Stimulated activated CD8-positive, alpha-beta memory T cell treated with anti-CD3 and anti-CD28 coated beads, Interleukin-2, amount 100 ng/mL, for 48 hours (primary cell): ENCODE measurements around the gene NEDD4.
"Not testable (repeated sequence)": the region's sequence is repeated elsewhere in the genome, so short reads cannot be mapped to it uniquely, and the experiment has no call there.

Experiments used
- DNase-seq, 2 donors: peaks; one replicate each; pipeline ENCODE4 v3.0.0-alpha.2; 2020; ENCODE audit warnings: low read depth in 2 of 2

NEDD4 gene

DNA sequence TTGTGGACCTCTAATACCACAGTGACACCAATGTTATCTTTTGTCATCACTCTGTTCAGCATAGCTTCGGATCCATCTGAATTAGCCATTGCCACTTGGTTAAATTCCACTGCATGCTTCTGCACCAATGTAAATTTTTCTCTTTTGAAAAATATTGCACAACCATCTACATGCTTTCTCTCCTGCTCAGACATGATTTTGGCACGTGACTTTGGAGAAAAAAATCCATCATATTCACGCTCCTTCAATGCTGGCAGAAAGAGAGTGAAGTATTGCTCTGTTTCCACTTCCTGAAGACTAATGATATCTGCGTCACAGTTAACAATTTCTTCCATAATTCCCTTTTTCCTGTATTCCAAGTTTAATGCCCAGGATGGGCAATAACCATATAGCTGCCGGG, 13.0 kb upstream of the NEDD4 start:
- DNase-seq: not testable (repeated sequence)

DNA sequence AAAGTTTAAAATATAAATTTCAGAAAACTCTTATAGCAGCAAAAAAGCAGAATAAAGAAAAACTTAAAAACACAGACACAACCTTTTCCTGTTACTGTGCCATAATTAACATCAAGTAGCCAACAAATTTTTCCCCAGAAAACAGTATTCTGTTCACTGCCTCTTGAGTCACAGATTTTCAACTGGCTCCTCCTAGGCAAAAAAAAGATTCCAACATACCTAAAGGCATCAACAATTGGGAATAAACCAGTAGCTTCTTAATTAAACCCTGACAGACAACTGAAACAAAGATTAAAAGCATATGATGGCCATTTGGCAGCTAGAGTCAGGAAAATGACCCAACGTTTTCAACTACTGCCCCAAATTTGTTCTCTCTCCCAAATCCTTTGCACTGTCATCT, 10.9 kb upstream of the NEDD4 start:
- DNase-seq: not testable (repeated sequence)

DNA sequence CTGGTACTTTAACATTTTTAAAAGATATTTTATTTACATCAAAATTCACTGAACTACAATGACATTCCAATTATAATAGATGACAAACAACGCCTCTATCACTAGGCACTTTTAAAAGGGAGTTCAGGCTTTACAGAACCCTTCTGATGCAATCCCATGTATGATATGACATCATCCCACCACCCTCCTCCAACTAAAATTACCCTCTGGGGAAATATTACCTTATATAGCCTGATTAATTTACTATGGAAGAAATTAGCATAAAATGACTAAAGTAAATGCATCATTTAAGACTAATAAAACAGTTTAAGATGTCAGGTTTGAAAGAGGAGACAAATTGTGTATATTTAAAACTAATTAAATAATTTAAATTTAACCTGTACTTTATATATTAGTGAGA, 10.4 kb upstream of the NEDD4 start:
- DNase-seq: not testable (repeated sequence)

DNA sequence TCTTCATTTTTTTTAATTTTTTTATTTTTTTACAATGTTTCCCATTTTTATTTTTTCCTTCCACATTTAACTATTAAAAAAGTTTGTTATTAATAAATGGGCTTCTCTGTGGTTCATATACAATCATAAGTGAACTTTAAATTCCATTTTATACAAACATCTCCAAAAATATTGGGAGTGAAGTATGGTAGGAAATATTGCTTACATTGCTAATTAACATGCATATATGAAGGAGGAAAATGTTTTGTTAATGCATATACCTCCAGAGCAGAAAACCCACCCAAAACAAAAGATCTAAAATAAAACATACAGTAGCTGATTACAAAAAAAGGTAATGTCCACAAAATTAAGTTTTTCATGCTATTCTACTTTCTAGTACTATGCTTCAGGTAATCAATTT, 9.9 kb upstream of the NEDD4 start:
- not testable (repeated sequence) for DNase-seq

DNA sequence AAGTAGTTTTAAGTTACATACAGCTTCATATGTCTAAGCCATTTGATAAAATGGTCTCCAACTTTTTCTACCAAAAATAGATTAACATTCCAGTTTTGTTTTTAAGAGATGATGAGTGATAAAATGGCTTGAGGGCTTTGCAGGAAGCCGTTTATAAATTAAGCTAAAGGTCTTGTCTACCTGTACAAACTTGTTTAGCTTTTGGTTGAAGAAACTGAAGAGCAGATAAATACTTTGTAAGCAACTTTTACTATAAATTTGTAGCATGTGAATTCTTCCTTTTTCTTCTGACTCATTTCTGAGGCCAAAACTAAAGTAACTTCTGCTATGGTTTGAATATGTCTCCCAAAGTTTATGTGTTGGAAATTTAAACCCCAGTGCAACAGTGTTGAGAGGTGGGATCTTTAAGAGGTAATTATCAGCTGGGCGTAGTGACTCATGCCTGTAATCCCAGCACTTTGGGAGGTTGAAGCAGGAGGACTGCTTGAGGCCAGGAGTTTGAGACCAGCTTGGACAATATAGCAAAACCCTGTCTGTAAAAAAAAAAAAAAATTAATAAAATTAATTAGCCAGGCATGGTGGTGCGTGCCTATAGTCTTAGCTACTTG, 8.2 kb upstream of the NEDD4 start:
- no peak for DNase-seq

DNA sequence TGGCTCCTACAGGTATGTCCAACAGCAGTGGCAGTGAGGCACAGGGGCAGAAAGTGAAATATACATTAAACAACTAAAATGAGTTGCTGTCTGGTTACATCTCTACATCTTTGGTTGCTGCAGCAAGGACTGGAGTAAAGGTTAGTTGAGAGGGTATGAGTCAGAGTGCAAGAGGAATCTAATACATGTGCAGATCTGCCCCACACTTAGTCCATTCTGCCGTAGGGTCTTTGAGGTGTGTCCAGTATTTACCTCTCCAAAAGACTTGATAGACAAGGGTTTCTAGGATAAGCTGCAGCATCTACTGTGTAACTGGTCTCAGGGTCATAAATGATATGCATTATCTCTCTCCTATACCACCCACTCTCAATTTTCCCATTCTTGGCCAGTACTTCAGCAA, 6.2 kb upstream of the NEDD4 start:
- DNase-seq: no peak

DNA sequence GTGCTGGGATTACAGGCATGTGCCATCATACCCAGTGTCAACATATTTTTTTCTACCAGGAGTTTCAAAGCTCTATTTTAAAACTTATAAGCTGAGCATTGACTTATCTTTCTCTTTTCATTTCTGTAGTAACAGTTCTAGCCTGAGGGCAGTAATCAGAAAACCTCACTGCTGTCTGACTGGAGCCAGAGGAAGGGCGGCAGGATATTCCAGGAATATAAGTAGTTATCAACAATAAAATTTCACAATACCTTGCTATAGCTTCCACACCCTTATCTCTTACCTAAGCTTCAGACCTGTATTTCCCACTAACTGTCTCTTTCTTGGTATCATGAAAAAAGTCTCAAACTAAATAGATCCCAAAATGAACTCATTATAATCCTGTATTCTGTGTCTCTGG, 5.1 kb upstream of the NEDD4 start:
- no peak for DNase-seq

DNA sequence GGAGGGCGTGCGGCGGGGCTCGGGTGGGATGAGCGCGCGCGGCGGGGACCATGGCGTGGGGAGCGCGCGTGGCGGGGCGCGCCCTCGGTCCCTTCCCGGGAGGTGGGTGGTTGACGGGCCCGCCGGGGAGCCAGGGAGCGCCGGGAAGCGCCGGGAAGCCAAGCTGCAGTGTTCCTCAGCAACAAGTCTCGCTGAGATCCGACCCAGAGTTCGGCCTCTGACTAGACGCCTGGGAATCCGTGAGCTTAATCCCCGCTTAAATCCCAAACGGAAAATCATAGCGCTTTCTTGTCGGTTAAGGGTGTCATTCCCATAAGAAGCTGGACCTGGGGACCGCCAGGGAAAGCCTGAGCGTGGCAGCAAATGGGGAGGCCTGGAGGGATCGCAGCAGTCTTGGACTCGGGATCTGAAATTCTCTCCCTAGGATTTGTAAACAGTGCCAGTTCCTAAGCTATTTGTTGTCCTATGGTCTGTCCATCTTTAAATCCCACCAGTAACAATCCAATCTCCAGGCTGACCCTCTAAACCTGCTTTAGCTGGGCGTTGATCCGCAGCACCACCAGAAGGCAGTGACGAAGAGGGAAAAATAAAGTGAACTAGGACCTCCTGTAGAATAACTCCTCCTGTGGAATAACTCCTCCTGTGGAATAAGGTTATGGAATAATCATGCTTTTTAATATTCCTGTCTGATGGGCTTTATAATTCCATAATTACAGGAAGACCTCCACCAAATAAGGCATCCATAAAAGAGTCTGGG, 570 bp upstream of the NEDD4 start:
- no peak for DNase-seq

DNA sequence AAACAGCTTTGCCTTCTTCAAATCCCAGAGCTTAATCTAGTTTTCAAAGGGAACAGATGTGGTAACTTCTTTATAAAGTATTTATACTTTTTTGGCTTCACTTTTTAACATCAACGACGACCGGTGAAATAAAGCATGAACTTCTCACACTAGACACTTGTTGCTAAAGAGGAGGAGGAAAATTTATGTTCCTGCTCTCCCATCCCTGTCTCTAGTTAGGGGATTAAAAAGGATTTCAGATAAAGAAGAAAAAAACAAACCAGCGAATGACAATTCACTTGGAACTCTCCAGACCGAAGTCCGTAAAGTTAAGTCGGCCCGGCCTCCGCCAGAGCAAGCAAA, 672 bp downstream of the NEDD4 start:
- DNase-seq: no peak

DNA sequence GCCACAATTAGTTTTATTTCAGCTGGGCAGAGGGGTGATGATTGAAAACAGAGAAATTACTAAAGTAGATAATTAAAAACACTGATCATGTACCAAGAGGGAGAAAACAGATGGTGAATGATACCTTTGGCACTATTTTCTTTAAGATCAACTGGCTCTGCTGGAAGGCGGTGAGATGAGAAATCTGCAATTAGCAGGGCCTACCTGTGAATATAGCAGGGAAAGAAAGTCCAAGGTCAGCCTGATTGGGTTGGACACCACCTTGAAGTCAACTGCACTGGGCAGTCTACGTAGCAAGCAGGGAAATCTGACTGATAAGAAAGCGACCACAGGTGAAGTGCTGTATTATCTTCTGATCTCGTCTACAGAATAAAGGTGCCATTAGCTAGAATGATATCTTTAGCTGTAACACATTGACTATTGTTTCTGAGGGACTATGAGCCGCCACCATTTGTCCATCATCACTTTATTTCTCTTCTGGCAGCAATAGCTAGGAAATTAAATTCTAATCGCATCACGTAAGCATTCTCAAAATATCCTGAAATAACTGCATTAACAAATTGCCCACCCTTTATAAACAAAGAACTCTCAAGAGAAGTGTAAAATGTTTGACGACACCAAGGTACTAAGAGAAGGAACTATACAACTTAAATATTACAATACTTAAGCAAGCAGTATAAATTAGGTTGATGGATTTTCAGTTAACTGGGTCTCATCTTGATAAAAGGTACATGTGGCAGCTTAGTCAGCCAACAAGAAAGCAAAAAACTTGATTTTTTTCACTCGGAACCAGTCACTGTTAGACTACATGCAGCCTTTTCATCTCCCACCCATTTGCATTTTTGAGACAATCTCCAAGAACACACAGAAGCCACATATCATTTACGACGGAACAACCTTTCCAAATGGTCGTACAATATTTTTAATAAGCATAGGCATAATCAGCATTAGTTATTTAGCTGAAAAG, 1.3 kb downstream of the NEDD4 start:
- DNase-seq: no peak

DNA sequence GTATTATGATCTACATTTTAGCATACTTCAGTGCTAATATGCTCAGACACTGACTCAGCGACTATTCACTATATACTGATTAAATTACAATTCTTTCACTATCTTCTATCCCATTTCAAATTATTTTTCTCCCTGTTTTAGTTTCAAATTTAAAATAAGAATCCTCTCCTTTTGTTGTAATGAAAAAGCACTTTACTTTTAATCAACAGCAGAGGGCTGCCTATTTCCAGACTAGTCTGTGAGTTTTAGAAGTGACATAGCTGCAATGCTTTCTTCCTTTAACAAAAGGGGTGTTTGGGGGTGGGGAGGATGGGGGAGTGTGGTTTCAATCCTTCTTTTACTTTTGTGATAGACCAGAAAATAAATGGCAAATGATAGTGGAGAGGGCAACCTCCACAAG, 2.4 kb downstream of the NEDD4 start:
- DNase-seq: no peak

DNA sequence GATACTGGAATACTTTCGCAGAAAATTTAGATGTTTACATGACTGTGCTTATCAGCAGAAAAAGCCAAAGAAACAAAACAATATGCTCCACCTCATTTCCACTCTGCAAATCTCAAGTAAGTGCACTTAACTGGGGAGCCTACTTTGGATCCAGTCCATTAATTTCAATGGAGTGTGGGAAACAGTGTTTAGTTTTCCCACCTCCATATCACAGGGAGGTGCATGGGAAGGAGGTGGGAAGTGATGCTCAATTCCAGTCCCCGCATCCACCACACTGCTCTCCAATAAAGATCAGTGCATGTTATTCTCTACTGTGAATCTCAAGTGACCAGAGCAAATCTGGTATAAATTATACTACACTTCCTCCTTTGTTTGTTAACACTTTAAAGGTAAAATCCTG, 2.9 kb downstream of the NEDD4 start:
- no peak for DNase-seq

DNA sequence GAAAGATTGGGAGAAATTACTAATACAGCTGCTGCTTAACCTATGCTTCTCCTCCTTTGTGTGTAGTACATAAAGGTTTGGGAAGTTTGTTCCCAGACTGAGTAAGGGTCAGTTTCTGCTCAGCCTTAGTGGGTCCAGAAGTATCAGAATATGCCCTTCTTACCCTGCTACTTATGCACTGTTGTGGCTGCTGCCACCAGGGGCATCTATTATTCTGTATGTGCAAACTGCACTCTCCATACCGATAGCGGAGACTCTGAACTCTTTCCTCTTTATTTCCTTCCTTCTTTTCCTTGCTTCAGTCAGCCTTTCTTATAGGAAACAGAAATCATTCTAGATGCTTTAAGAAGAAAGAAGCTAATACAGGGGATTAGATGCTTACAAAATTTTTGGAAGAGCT, 4.0 kb downstream of the NEDD4 start:
- no peak for DNase-seq

DNA sequence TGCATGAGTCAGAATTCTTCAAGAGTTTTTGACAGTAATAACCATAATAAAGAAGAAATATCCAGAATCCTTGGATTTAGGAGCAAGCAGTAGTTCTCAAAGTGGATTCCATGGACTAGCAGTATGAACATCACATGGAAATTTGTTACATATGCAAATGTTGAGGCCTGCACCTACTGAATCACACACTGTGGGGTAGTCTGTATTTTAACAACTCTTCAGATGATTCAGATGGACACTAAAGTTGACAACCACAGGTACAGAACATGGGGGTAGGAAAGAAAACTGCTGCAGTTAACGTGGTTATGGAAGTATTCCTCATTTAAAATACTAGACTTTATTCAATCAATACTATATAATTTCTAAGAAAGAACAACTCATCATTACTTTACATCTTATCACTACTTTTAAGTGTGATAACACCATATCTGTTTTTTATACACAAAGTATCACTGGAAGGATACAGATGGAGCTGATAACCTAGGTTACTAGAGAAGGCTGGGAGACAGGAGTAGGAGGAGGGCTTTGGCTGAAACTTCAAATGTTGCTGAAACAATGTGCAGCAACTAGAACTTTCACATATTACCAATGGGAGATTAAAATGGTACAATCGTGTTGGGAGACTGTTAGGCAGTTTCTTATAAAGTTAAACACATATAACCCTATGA, 11.7 kb downstream of the NEDD4 start:
- no peak for DNase-seq

DNA sequence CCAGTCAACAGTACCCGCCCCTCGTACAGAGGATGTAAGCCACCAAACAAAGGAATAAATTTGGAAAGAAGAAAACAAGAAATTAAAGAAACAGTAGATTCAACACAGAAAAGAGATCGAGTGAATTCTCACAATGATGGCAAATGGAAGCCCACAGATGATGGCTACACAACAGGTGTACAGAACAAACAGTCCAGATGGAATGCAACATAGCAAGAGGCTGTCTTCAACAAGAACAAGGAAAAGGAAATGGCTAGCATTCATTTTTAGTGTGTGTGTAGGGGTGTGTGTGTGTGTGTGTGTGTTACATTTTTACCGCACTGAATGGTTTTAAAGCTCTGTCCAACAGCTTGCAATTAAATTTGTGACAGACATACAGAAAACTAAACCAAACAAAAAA, 12.9 kb downstream of the NEDD4 start:
- DNase-seq: no peak

DNA sequence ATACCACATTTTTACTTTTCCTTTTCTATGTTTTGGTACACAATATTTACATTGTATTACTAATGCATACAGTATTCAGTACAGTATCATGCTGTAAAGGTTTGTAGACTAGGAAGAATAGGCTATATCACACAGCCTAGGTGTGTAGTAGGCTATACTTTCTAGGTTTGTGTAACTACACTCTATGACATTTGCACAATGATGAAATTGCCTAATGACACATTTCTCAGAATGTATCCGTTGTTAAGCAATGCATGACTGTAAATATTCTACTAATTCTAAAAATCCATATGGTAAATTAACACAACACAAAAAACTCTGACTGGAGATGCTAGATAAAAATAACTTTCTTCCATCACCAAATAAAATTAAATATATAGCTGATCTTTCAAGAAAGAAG, 16.2 kb downstream of the NEDD4 start:
- no peak for DNase-seq

DNA sequence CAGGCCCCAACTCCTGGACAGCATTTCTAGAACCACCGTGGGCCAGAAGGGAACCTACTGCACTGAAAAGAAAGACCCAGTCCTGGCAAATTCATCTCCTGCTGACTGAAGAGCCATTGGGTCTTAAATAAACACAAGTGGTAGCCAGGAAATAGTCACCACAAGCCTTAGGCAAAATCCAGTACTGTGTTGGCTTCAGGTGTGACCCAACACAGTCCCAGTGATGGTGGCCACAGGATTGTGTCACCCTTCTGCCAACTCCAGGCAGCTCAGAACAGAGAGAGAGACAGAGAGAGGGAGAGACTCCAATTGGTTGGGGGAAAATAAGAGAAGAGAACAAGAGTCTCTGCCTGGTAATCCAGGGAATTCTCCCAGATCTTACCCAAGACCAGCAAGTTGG, 23.1 kb downstream of the NEDD4 start:
- DNase-seq: no peak

DNA sequence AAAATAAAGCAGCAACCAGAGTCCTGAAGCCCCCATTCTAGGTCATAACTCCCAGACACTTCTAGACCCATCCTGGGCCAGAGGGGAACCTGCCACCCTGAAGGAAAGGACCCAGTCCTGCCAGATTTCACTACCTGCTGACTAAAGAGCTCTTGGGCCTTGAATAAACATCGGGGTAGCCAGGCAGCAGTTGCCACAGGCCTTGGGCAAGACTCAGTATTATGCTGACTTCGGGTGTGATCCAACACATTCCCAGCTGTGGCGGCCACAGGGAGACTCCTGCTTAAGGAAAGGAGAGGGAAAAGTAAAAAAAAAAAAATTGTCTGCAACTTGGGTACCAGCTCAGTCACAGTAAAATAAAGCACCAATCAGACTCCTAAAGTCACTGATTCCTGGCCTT, 23.8 kb downstream of the NEDD4 start:
- DNase-seq: no peak

DNA sequence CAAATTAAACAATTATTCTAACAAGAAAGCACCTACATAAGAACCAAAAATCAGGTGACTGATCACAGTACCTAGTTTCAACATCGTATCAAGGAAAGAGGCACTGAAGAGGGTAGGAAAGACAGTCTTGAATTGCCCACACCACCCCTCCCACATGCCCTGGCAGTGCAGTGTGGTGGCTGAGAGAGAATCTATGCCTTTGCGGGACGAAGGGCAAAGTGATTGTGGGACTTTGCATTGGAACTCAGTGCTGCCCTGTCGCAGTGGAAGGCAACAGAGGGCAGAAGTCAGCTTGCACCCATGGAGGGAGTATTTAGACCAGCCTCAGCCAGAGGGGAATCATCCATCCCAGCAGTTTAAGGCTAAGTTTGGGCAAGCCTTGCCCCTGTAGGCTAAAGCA, 24.5 kb downstream of the NEDD4 start:
- DNase-seq: no peak

DNA sequence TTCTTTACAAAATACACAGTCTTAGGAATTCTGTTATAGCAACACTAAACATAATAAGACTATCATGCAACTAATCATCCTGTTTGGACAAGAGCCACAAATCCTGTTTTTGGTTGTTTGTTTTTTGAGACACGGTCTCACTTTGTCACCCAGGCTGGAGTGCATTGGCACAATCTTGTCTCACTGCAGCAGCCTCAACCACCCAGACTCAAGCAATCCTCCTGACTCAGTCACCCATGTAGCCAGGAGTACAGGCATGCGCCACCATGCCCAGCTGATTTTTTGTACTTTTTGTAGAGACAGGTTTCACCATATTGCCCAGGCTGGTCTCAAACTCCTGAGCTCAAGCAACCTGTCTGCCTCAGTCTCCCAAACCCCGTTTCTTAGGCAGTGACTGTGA, 28.3 kb downstream of the NEDD4 start:
- no peak for DNase-seq

DNA sequence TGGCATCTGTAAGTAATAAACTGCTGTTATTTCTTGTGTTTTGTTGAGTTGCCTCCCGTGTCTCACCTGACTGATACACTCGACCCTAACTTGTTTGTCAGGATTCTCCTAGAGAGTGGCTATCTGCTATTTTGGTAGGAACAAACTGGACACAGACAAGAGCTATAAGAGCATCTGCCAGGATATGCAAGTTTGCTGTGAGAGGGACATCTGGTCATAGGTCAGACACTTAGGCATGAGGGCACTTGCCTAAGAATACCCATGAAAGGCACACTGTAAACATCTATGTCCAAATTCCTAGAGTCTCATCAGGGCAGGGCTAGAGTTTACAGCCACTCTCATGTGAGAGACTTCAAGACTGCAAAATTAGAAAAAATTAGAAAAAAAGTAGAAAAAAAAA, 32.5 kb downstream of the NEDD4 start:
- DNase-seq: no peak

DNA sequence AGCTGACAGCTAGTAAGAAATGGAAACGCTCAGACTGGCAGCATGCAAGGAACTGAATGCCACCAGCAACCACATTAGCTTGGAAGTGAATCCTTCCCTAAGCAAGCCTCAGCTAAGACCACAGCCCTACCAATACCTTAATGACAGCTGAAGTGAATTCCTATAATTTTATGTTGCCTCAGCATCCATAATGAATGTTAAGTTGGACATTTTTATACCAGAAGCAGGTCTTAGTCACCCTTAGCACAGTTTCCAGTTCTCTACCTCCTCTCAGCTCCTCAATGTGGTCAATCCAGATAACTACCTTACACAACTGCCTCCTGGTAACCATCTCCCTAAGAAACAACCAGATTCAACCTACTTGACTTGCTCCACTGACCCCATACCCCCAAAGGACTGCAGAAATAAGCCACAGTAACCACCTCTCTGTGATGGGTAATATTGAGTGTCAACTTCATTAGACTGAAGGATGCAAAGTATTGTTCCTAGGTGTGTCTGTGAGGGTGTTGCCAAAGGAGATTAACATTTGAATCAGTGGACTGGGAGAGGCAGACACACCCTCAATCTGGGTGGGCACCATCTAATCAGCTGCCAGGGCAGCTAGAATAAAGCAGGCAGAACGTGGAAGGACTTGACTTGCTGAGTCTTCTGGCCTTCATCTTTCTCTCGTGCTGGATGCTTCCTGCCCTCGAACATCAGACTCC, 33.5 kb downstream of the NEDD4 start:
- no peak for DNase-seq
